Breast epithelium (tissue), 3 donors: ENCODE data around the gene LRRC4C.

Experiments used
- POLR2AphosphoS5 ChIP-seq, 3 donors: sonication (generic); formaldehyde crosslinking; IDR thresholded peaks; one replicate each; pipeline ENCODE4 v1.6.1; 2017; ENCODE audit warnings: antibody characterized with exemption in 3 of 3
- TF ChIP-seq, protein P1 (sequence below), 3 donors: fragments of 450-650 bp; IDR thresholded peaks; one replicate each; pipeline ENCODE4 v1.5.1; 2016 to 2017; ENCODE audit warnings: antibody characterized with exemption in 3 of 3, mild to moderate bottlenecking in 3 of 3, moderate library complexity in 3 of 3

DNA sequence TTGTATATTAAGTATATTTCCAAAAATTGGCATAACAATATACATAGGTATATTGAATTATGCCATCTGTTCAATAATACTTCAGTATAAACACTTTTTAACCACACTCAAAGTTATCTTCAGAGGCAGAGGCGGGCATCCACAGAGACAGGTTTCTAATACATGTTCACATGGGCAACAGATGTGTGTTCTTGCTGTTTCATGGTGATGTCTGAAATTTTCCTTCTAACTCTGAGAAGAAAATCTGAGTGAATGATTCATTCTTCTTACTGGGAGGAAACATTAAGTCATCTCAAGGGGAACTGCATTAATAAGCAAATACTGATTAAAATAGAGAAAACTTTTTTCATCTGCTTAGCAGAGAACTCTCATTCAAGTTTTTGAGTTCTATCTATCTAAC lies 1074.5 kb downstream of the LRRC4C start:
- no peak for TF ChIP-seq POLR2AphosphoS5 (IDR thresholded peaks at IDR 0.05)
- TF ChIP-seq, protein P1, sequence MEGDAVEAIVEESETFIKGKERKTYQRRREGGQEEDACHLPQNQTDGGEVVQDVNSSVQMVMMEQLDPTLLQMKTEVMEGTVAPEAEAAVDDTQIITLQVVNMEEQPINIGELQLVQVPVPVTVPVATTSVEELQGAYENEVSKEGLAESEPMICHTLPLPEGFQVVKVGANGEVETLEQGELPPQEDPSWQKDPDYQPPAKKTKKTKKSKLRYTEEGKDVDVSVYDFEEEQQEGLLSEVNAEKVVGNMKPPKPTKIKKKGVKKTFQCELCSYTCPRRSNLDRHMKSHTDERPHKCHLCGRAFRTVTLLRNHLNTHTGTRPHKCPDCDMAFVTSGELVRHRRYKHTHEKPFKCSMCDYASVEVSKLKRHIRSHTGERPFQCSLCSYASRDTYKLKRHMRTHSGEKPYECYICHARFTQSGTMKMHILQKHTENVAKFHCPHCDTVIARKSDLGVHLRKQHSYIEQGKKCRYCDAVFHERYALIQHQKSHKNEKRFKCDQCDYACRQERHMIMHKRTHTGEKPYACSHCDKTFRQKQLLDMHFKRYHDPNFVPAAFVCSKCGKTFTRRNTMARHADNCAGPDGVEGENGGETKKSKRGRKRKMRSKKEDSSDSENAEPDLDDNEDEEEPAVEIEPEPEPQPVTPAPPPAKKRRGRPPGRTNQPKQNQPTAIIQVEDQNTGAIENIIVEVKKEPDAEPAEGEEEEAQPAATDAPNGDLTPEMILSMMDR (IDR thresholded peaks at IDR 0.05), result no peak
